Neutrophil (primary cell): Measurements from ENCODE around the gene IDUA.

ENCODE experiments used
- H3K27ac ChIP-seq: fragments of 200-600 bp; sonication (generic); 2 replicates; pipeline ENCODE4 v1.5.1; 2016; ENCODE audit warnings: mild to moderate bottlenecking, moderate library complexity
- H3K27me3 ChIP-seq: fragments of 200-600 bp; sonication (generic); 2 replicates; pipeline ENCODE4 v1.6.0; 2016; ENCODE audit warnings: mild to moderate bottlenecking
- H3K36me3 ChIP-seq: fragments of 200-600 bp; sonication (generic); 2 replicates; pipeline ENCODE4 v1.5.1; 2017
- H3K4me1 ChIP-seq, 2 experiments: fragments of 200-600 bp in 1 of 2; sonication (generic) in 1 of 2; 1 replicate in 1 of 2; 2 replicates in 1 of 2; pipeline versions ENCODE4 v1.5.1 to v1.6.1; 2013 to 2016; ENCODE audit warnings: low read depth in 1 of 2, low read length in 1 of 2, mild to moderate bottlenecking in 1 of 2, moderate library complexity in 1 of 2; ENCODE audit not compliant: control insufficient read depth in 1 of 2, insufficient read depth in 1 of 2
- H3K4me3 ChIP-seq, 2 experiments: fragments of 200-600 bp in 1 of 2; sonication (generic) in 1 of 2; 1 replicate in 1 of 2; 2 replicates in 1 of 2; pipeline ENCODE4 v1.5.1; 2013 to 2016; ENCODE audit warnings: low read depth in 1 of 2, low read length in 1 of 2, mild to moderate bottlenecking in 1 of 2, moderate library complexity in 1 of 2
- H3K9me3 ChIP-seq: fragments of 200-600 bp; sonication (generic); 2 replicates; pipeline ENCODE4 v1.5.1; 2016
- TF ChIP-seq, protein P1 (sequence below): fragments of 200-600 bp; sonication (generic); IDR thresholded peaks from 2 replicates; pipeline ENCODE4 v1.5.1; 2016; ENCODE audit warnings: antibody characterized with exemption

Gene IDUA

DNA sequence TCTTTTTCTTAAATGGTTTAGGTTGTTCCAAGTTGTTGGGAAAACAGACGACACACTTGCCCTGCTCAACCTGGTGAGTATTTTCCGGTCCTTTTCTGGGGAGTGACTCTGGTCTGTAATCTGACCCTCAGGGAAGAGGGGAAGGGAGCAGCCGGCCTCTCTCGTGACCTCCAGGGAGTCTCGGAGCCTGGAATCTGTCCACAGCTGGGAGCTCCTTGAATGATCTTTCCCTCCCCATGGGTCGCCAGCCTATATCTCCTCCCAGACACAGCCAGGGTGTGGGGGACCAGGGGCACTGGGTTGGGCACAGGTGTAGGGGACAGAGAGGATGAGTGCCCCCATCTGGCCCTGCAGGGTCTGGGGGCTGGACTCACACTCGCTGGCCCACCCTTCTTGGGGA is 35.7 kb upstream of the IDUA start:
- H3K36me3 ChIP-seq, result peaks cover 65% of the 10 kb centered on the region
- H3K4me1 ChIP-seq, result no peaks in the 10 kb centered on the region
- H3K9me3 ChIP-seq, result no peaks in the 10 kb centered on the region
- TF ChIP-seq, protein P1, sequence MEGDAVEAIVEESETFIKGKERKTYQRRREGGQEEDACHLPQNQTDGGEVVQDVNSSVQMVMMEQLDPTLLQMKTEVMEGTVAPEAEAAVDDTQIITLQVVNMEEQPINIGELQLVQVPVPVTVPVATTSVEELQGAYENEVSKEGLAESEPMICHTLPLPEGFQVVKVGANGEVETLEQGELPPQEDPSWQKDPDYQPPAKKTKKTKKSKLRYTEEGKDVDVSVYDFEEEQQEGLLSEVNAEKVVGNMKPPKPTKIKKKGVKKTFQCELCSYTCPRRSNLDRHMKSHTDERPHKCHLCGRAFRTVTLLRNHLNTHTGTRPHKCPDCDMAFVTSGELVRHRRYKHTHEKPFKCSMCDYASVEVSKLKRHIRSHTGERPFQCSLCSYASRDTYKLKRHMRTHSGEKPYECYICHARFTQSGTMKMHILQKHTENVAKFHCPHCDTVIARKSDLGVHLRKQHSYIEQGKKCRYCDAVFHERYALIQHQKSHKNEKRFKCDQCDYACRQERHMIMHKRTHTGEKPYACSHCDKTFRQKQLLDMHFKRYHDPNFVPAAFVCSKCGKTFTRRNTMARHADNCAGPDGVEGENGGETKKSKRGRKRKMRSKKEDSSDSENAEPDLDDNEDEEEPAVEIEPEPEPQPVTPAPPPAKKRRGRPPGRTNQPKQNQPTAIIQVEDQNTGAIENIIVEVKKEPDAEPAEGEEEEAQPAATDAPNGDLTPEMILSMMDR, result no peak
- no peak overlapping the region for H3K27ac ChIP-seq
- no peak overlapping the region for H3K4me3 ChIP-seq
- H3K27me3 ChIP-seq, result peaks cover 9% of the 10 kb centered on the region

DNA sequence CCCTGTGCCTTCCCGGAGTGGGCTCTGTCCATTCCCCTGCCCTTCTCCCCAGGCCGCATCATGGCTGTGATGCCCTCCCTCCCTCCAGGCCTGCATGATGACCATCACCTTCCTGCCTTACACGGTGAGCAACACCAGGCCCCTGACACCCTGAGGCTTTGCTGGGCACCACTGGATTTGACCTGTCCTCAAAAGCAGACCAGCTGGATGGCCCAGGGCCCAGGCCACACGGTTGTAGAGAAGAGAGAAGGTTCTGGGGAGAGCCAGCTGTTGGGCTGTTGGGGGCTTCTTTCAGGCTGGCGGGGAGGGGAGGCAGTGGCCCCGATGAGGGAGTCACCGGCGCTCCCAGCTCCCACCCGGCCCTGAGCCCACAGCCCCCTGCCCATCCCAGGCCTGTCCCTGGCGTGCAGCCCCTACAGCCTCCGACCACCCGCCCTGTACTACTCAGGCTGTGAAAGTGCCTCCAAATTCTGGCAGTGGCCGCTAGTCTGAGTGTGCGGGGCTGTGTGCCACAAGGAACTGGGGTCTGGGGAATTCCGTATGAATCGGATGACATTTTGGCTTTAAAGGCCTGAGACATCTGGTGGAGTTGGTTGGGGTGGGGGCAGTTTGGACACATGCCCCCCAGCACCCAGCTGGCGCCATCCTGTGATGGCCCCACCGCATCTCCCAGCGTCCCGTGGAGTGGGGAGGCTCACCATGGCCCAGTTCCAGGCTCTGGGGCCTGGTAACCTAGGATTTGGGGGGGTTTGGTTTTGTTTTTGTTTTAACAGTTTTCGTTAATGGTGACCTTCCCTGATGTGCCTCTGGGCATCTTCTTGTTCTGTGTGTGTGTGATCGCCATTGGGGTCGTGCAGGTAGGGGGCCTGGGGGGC is 35.0 kb upstream of the IDUA start:
- no peak overlapping the region for H3K27ac ChIP-seq
- H3K4me3 ChIP-seq, result no peak overlapping the region
- peaks cover 3% of the 10 kb centered on the region for H3K27me3 ChIP-seq
- H3K36me3 ChIP-seq, result peaks cover 70% of the 10 kb centered on the region
- H3K9me3 ChIP-seq, result no peaks in the 10 kb centered on the region
- no peaks in the 10 kb centered on the region for H3K4me1 ChIP-seq
- TF ChIP-seq, protein P1, result no peak

DNA sequence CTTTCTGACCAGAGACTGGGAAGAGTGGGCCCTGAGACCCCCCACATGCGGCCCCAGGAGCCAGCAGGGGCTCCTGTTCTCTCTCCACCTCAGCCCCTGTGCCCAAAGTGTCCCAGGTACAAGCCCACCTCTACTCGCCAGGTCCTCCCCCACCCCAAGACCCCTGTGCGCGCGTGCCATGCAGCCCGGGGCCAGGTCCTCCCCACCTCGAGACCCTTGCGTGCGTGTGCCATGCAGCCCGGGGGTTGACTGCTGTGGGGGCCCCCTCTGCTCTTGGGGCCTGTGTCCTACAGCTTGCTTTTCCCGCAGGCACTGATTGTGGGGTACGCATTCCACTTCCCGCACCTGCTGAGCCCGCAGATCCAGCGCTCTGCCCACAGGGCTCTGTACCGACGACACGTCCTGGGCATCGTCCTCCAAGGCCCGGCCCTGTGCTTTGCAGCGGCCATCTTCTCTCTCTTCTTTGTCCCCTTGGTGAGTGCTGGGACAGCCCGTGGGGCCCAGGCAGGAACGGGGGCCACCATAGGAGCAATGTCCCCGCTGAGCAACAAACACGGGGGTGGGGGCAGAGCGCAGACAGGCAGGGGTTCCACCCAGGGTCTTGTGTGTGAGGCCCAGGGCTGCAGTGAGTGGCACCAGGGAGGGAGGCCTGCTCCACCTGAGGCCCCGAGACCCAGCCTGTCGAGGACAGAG is 33.8 kb upstream of the IDUA start:
- Histone ChIP-seq H3K36me3 (peaks cover 77% of the 10 kb centered on the region), H3K27me3 (no peaks in the 10 kb centered on the region), H3K4me1 (no peaks in the 10 kb centered on the region), H3K27ac (no peak overlapping the region), H3K9me3 (no peaks in the 10 kb centered on the region), H3K4me3 (no peak overlapping the region)
- TF ChIP-seq, protein P1, result no peak

DNA sequence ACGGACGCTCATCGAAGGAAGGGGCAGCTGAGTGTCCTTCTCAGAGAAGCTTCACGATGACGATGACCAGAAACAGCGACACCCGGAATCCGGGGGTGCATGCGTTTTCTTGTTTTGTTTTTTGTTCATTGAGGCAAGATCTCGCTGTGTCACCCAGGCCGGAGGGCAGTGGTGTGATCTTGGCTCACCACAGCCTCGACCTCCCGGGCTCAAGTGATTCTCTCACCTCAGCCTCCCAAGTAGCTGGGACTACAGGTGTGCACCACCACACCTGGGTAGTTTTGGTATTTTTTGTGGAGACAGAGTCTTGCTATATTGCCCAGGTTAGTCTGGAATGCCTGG is 33.3 kb upstream of the IDUA start:
- Histone ChIP-seq H3K4me3 (no peak overlapping the region), H3K9me3 (no peaks in the 10 kb centered on the region), H3K4me1 (no peaks in the 10 kb centered on the region), H3K36me3 (peaks cover 78% of the 10 kb centered on the region), H3K27ac (no peak overlapping the region), H3K27me3 (no peaks in the 10 kb centered on the region)
- TF ChIP-seq, protein P1, result no peak

DNA sequence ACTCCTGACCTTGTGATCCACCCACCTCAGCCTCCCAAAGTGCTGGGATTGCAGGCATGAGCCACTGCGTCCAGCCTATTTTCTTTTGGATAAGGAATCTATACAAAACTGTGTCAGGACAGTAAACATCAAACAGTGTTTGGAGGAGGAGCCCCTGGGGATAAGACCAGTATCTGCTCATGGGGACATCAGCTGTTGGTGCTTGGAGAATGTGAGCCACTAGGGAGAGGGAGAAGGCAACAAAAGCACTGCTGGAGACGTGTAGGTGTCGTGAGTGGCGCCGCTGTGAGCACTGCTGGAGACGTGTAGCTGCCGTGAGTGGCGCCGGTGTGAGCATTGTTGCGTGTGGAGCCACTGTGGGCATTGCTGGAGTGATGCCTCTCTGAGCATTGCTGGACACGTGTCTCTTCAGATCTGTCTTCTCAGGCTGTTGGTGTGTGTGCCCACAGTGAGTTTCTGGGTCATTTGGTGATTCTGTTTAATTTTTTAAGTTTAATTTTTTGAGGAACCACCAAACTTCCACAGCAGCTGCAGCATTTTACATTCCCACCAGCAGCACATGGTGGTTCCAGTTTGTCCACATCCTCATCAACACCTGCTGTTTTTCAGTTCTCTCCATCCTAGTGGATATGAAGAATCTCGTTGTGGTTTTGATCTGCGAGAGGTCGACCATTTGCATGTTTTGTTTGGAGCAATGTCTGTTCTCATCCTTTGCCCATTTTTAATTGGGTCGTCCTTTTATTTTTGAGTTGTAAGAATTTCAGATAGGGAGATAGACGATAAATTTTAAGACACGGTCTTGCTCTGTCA is 32.4 kb upstream of the IDUA start:
- no peak overlapping the region for H3K27ac ChIP-seq
- no peaks in the 10 kb centered on the region for H3K4me1 ChIP-seq
- H3K9me3 ChIP-seq, result no peaks in the 10 kb centered on the region
- TF ChIP-seq, protein P1, result no peak
- no peak overlapping the region for H3K4me3 ChIP-seq
- peaks cover 86% of the 10 kb centered on the region for H3K36me3 ChIP-seq
- H3K27me3 ChIP-seq, result no peaks in the 10 kb centered on the region
